ENCODE data around the gene FYTTD1.

Gene FYTTD1

DNA sequence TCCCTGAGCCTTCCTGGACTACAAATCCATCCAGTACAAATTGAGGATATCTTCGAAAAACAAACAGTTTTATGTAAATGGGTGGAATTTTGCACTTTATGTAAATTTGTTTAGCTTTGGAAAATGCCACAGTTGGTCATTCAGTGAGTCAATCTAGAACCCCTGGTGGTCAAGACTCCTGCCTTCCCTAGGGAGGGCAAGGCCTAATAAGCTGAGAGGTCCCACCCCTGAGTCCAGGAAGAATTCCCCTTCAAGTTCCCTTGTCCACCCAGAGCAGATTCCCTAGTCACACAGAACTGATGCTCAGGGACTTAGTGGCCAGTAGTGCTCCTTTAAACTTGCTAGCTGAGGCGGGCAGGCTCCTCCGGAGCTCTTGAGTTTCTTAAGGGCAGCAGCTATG lies 6.9 kb upstream of the FYTTD1 start:
- TF ChIP-seq ZFX (IDR thresholded peaks at IDR 0.05; ENCODE audit: borderline replicate concordance), result no peak
- TF ChIP-seq, protein P1, sequence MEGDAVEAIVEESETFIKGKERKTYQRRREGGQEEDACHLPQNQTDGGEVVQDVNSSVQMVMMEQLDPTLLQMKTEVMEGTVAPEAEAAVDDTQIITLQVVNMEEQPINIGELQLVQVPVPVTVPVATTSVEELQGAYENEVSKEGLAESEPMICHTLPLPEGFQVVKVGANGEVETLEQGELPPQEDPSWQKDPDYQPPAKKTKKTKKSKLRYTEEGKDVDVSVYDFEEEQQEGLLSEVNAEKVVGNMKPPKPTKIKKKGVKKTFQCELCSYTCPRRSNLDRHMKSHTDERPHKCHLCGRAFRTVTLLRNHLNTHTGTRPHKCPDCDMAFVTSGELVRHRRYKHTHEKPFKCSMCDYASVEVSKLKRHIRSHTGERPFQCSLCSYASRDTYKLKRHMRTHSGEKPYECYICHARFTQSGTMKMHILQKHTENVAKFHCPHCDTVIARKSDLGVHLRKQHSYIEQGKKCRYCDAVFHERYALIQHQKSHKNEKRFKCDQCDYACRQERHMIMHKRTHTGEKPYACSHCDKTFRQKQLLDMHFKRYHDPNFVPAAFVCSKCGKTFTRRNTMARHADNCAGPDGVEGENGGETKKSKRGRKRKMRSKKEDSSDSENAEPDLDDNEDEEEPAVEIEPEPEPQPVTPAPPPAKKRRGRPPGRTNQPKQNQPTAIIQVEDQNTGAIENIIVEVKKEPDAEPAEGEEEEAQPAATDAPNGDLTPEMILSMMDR (IDR thresholded peaks at IDR 0.05), result no peak

GRCh38 chr3:197746209-197746608 lies 3.5 kb upstream of the FYTTD1 start:
- no peak overlapping the region for H3K27ac ChIP-seq
- TF ChIP-seq, protein P1 (IDR thresholded peaks at IDR 0.05), result no peak
- TF ChIP-seq ZFX (IDR thresholded peaks at IDR 0.05; ENCODE audit: borderline replicate concordance), result no peak

More for the DNA sequence above, 6.9 kb upstream of the FYTTD1 start:
- no peak overlapping the region for H3K27ac ChIP-seq

GRCh38 chr3:197746801-197747237 lies 2.9 kb upstream of the FYTTD1 start:
- no peak overlapping the region for H3K27ac ChIP-seq
- TF ChIP-seq ZFX (IDR thresholded peaks at IDR 0.05; ENCODE audit: borderline replicate concordance), result no peak
- TF ChIP-seq, protein P1 (IDR thresholded peaks at IDR 0.05), result no peak

GRCh38 chr3:197748597-197749314 lies 927 bp upstream of the FYTTD1 start:
- no peak for TF ChIP-seq ZFX (IDR thresholded peaks at IDR 0.05; ENCODE audit: borderline replicate concordance)
- TF ChIP-seq, protein P1 (IDR thresholded peaks at IDR 0.05), result no peak
- peak overlapping the region; percentile 87 for H3K27ac ChIP-seq

DNA sequence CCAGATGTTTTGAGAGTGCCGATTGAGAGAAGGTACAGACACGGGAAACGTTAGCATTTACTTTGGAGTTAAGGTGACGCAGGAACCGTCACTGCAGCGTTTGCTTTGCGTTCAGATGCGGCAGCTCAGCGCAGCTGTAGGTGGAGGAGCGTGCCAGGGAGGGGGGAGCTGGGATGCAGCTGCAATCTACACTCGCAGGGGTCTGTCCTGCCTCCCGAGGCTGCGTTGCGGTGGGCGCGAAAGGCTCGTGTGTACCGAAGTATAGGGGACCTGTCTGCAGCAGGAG lies 425 bp upstream of the FYTTD1 start:
- H3K27ac ChIP-seq, result peak overlapping the region; percentile 87
- TF ChIP-seq, protein P1 (IDR thresholded peaks at IDR 0.05), result no peak
- no peak for TF ChIP-seq ZFX (IDR thresholded peaks at IDR 0.05; ENCODE audit: borderline replicate concordance)

GRCh38 chr3:197750396-197750831 lies 731 bp downstream of the FYTTD1 start:
- peak overlapping the region; percentile 87 for H3K27ac ChIP-seq
- TF ChIP-seq, protein P1 (IDR thresholded peaks at IDR 0.05), result no peak
- no peak for TF ChIP-seq ZFX (IDR thresholded peaks at IDR 0.05; ENCODE audit: borderline replicate concordance)

DNA sequence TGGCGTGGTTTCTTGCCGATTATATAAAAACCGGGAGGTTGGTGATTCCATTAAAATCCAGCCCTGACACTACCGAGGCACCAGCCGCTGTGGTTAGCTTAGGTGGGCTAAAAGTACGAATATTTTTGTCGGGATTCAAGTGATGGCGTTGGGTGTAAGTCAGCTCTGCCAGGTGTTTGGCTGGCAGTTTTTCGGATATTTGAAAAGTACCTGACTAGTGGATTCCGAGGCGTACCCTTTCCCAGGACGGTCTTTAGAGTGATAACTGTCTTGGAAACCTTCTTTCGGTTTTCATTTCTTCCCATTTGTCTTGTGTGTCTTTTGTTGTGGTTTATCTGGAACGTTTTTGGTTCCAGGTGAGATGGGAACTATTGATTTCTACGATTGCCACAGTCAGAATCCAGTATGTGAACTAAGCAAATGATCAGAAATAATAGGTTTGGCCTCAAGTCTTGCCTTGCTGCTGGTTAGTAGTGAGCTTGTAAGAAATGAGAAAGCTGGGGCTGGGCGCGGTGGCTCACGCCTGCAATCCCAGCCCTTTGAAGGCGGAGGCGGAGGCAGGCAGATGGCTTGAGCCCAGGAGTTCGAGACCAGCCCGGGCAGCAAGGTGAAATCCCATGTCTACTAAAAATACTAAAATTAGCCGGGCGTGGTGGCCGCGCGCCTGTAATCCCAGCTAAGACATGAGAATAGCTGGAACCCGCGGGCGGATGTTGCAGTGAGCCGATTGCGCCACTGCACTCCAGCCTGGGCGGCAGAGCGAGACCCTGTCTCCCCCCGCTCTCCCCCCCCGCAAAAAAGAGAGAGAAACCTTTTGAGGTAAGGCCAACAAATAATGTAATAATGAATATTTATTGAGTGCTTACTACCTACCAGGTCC lies 1.4 kb downstream of the FYTTD1 start:
- TF ChIP-seq ZFX (IDR thresholded peaks at IDR 0.05; ENCODE audit: borderline replicate concordance), result no peak
- TF ChIP-seq, protein P1 (IDR thresholded peaks at IDR 0.05), result no peak
- peak overlapping the region; percentile 87 for H3K27ac ChIP-seq
